GM23338 (cell line): ENCODE measurements around the gene HOXD1. TPM values are rescaled to one million over a fixed set of nuclear protein-coding genes. Genes with fewer than 3 reads are reported as not detected.

ENCODE experiments used
- ATAC-seq: fragments of 200-7000 bp; cut with Tn5 transposase; 3 replicates; pipeline ENCODE4 v1.9.1; 2020
- DNase-seq: peaks from one replicate; pipeline ENCODE4 v3.0.0-alpha.2; 2015; ENCODE audit warnings: low spot score
- H2AFZ ChIP-seq: fragments of 200-600 bp; sonication (generic); 2 replicates; pipeline ENCODE4 v1.8.0; 2016; ENCODE audit warnings: antibody characterized with exemption, mild to moderate bottlenecking, moderate library complexity
- H3F3A ChIP-seq: fragments of 200-600 bp; sonication (generic); replicated peaks from 2 replicates; pipeline ENCODE4 v1.8.0; 2017; ENCODE audit warnings: antibody characterized with exemption, mixed run types, low read depth
- H3K27ac ChIP-seq: fragments of 200-600 bp; sonication (generic); 2 replicates; pipeline ENCODE4 v1.6.1; 2016; ENCODE audit warnings: low read depth
- H3K27me3 ChIP-seq: fragments of 200-600 bp; sonication (generic); 2 replicates; pipeline ENCODE4 v1.8.0; 2016; ENCODE audit warnings: mild to moderate bottlenecking, mixed run types, moderate library complexity; ENCODE audit not compliant: insufficient read depth
- H3K36me3 ChIP-seq: fragments of 200-600 bp; sonication (generic); 2 replicates; pipeline ENCODE4 v1.8.0; 2016; ENCODE audit warnings: mild to moderate bottlenecking; ENCODE audit not compliant: insufficient read depth
- H3K4me1 ChIP-seq: fragments of 200-600 bp; sonication (generic); 2 replicates; pipeline ENCODE4 v1.8.0; 2016; ENCODE audit warnings: mild to moderate bottlenecking, moderate library complexity; ENCODE audit not compliant: insufficient read depth
- H3K4me2 ChIP-seq: fragments of 200-600 bp; sonication (generic); 2 replicates; pipeline ENCODE4 v1.7.1; 2017; ENCODE audit warnings: mixed run types
- H3K4me3 ChIP-seq: fragments of 200-600 bp; sonication (generic); 2 replicates; pipeline ENCODE4 v1.6.1; 2016; ENCODE audit warnings: mixed run types
- H3K79me2 ChIP-seq: fragments of 200-600 bp; sonication (generic); replicated peaks from 2 replicates; pipeline ENCODE4 v1.8.0; 2017; ENCODE audit warnings: mild to moderate bottlenecking; ENCODE audit not compliant: insufficient read depth
- H3K9me2 ChIP-seq: fragments of 200-600 bp; sonication (generic); 2 replicates; pipeline ENCODE4 v1.8.0; 2017; ENCODE audit not compliant: insufficient read depth
- H4K20me1 ChIP-seq: fragments of 200-600 bp; sonication (generic); replicated peaks from 2 replicates; pipeline ENCODE4 v1.8.0; 2017; ENCODE audit warnings: mild to moderate bottlenecking; ENCODE audit not compliant: insufficient read depth
- H3K27ac Mint-ChIP-seq: 2 replicates; pipeline ENCODE4 v1.8.0; 2020; ENCODE audit warnings: inconsistent platforms, mild to moderate bottlenecking, moderate library complexity, mixed read lengths
- H3K27me3 Mint-ChIP-seq: 3 replicates; pipeline ENCODE4 v1.8.0; 2022; ENCODE audit warnings: low read depth, mild to moderate bottlenecking, moderate library complexity, mixed read lengths, inconsistent platforms; ENCODE audit not compliant: insufficient read depth, poor library complexity
- H3K36me3 Mint-ChIP-seq: 3 replicates; pipeline ENCODE4 v1.8.0; 2021; ENCODE audit warnings: low read depth, mild to moderate bottlenecking, inconsistent platforms, moderate library complexity, mixed read lengths
- H3K4me1 Mint-ChIP-seq: 3 replicates; pipeline ENCODE4 v1.8.0; 2020; ENCODE audit warnings: mild to moderate bottlenecking, inconsistent platforms, mixed read lengths
- H3K4me3 Mint-ChIP-seq: 3 replicates; pipeline ENCODE4 v1.8.0; 2021; ENCODE audit warnings: moderate library complexity, mild to moderate bottlenecking, inconsistent platforms, mixed read lengths
- H3K9me3 Mint-ChIP-seq: 3 replicates; pipeline ENCODE4 v1.8.0; 2020; ENCODE audit warnings: moderate library complexity, mild to moderate bottlenecking, inconsistent platforms, mixed read lengths
- CREB1 ChIP-seq: fragments of 250-450 bp; sonication (Bioruptor Pico); IDR thresholded peaks from 2 replicates; pipeline ENCODE4 v1.5.0; 2020; ENCODE audit warnings: low read depth, mild to moderate bottlenecking, moderate library complexity
- EZH2 ChIP-seq: fragments of 200-600 bp; sonication (generic); IDR thresholded peaks from one replicate; pipeline ENCODE4 v1.8.0; 2017; ENCODE audit warnings: antibody characterized with exemption, mild to moderate bottlenecking, low read depth; ENCODE audit not compliant: unreplicated experiment
- EZH2phosphoT487 ChIP-seq: fragments of 200-600 bp; sonication (generic); IDR thresholded peaks from one replicate; pipeline ENCODE4 v1.8.1; 2018; ENCODE audit warnings: antibody characterized with exemption; ENCODE audit not compliant: unreplicated experiment
- JUNB ChIP-seq: IDR thresholded peaks from one replicate; pipeline ENCODE4 v1.6.1; 2016; ENCODE audit warnings: antibody characterized with exemption; ENCODE audit not compliant: unreplicated experiment
- POLR2AphosphoS5 ChIP-seq: IDR thresholded peaks from 2 replicates; pipeline ENCODE4 v1.6.1; 2016; ENCODE audit warnings: antibody characterized with exemption, low read depth
- STAT1 ChIP-seq: IDR thresholded peaks from one replicate; pipeline ENCODE4 v1.6.1; 2016; ENCODE audit warnings: antibody characterized with exemption; ENCODE audit not compliant: unreplicated experiment
- ZNF114 ChIP-seq: fragments of 250-450 bp; sonication (Bioruptor Pico); IDR thresholded peaks from 2 replicates; pipeline ENCODE4 v1.5.0; 2020; ENCODE audit warnings: mild to moderate bottlenecking, moderate library complexity
- ZNF331 ChIP-seq: fragments of 250-450 bp; sonication (Bioruptor Pico); IDR thresholded peaks from 2 replicates; pipeline ENCODE4 v1.5.0; 2020; ENCODE audit warnings: low read depth, mild to moderate bottlenecking, moderate library complexity
- polyA plus RNA-seq: library from polyadenylated mRNA; unstranded; fragments of >200 nt; fragmentation: Nextera tagmentation; extraction: Ambion mirVana; gene quantifications from 2 replicates; pipeline ENCODE4 v1.2.1, GENCODE V29; 2016
- total RNA-seq: library from RNA; depleted of rRNA; stranded (reverse); fragments of >200 nt; shearing (Covaris generic); gene quantifications from 2 replicates; pipeline ENCODE4 v1.2.3, GENCODE V29; 2014
- TF ChIP-seq, protein P1 (sequence below), 2 experiments: fragments of 200-600 bp in 1 of 2; sonication (generic) in 1 of 2; conservative IDR thresholded peaks; 2 replicates each; pipeline versions ENCODE4 v1.5.1 to v1.6.1; 2016 to 2017; ENCODE audit warnings: antibody characterized with exemption in 2 of 2, low read depth in 2 of 2, mild to moderate bottlenecking in 2 of 2, moderate library complexity in 1 of 2
- TF ChIP-seq, protein P2 (sequence below): IDR thresholded peaks from 2 replicates; pipeline ENCODE4 v1.6.1; 2016; ENCODE audit warnings: antibody characterized with exemption
- TF ChIP-seq, protein P3 (sequence below): IDR thresholded peaks from one replicate; pipeline ENCODE4 v1.6.1; 2018; ENCODE audit warnings: antibody characterized with exemption; ENCODE audit not compliant: unreplicated experiment
- TF ChIP-seq, protein P4 (sequence below): fragments of 250-450 bp; sonication (Bioruptor Pico); IDR thresholded peaks from 2 replicates; pipeline ENCODE4 v1.5.0; 2020; ENCODE audit warnings: mild to moderate bottlenecking, moderate library complexity

Gene HOXD1
- total and polyA plus RNA-seq, 2 experiments from 2014 or later = not detected

DNA sequence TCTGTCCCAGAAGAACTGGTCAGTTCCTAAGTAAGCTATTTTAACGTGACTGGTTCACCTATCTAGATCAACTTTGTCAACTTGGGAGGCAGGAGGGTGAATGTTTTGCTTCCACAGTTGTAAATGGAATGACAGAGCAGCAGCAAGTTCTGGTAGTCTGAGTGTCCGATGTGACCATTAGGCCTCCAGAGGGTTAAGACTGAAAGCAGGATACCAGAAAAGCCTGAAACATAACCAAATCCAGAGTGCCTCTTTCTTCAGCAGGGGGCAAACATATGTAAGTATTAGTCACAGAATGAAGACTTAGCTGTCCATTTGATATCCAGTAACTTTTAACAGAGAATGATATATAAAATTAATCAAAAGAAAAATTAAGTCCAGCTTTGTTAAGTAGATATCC lies 22.2 kb upstream of the HOXD1 start:
- ATAC-seq = no peak
- peaks cover 48% of the 10 kb centered on the region for H3K4me1 ChIP-seq
- Mint-ChIP-seq H3K27ac (no peak overlapping the region), H3K9me3 (peaks cover 7% of the 10 kb centered on the region; the same call in 1 of the 3 replicates), H3K4me1 (peaks cover 36% of the 10 kb centered on the region), H3K27me3 (peaks cover 100% of the 10 kb centered on the region), H3K36me3 (no peaks in the 10 kb centered on the region), H3K4me3 (no peak overlapping the region)
- H2AFZ ChIP-seq = no peak overlapping the region
- peaks cover 19% of the 10 kb centered on the region for H3F3A ChIP-seq
- H4K20me1 ChIP-seq = peaks cover 59% of the 10 kb centered on the region
- no peak overlapping the region for H3K4me2 ChIP-seq
- H3K36me3 ChIP-seq = no peaks in the 10 kb centered on the region; the same call in 1 of the 2 replicates
- H3K9me2 ChIP-seq = no peaks in the 10 kb centered on the region
- H3K27ac ChIP-seq = no peak overlapping the region
- H3K4me3 ChIP-seq = no peak overlapping the region
- no peak for DNase-seq
- TF ChIP-seq, protein P1, sequence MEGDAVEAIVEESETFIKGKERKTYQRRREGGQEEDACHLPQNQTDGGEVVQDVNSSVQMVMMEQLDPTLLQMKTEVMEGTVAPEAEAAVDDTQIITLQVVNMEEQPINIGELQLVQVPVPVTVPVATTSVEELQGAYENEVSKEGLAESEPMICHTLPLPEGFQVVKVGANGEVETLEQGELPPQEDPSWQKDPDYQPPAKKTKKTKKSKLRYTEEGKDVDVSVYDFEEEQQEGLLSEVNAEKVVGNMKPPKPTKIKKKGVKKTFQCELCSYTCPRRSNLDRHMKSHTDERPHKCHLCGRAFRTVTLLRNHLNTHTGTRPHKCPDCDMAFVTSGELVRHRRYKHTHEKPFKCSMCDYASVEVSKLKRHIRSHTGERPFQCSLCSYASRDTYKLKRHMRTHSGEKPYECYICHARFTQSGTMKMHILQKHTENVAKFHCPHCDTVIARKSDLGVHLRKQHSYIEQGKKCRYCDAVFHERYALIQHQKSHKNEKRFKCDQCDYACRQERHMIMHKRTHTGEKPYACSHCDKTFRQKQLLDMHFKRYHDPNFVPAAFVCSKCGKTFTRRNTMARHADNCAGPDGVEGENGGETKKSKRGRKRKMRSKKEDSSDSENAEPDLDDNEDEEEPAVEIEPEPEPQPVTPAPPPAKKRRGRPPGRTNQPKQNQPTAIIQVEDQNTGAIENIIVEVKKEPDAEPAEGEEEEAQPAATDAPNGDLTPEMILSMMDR (conservative IDR thresholded peaks at IDR 0.05; ENCODE audit: low read depth in 2 of 2) = no peak
- TF ChIP-seq EZH2phosphoT487 = no peak
- TF ChIP-seq, protein P2, sequence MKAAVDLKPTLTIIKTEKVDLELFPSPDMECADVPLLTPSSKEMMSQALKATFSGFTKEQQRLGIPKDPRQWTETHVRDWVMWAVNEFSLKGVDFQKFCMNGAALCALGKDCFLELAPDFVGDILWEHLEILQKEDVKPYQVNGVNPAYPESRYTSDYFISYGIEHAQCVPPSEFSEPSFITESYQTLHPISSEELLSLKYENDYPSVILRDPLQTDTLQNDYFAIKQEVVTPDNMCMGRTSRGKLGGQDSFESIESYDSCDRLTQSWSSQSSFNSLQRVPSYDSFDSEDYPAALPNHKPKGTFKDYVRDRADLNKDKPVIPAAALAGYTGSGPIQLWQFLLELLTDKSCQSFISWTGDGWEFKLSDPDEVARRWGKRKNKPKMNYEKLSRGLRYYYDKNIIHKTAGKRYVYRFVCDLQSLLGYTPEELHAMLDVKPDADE = no peak
- no peak for TF ChIP-seq JUNB
- no peak for TF ChIP-seq ZNF331 (CRISPR knock-in tag)
- TF ChIP-seq POLR2AphosphoS5 = no peak
- TF ChIP-seq ZNF114 = no peak
- TF ChIP-seq EZH2 = no peak
- TF ChIP-seq STAT1 = no peak
- TF ChIP-seq, protein P3, sequence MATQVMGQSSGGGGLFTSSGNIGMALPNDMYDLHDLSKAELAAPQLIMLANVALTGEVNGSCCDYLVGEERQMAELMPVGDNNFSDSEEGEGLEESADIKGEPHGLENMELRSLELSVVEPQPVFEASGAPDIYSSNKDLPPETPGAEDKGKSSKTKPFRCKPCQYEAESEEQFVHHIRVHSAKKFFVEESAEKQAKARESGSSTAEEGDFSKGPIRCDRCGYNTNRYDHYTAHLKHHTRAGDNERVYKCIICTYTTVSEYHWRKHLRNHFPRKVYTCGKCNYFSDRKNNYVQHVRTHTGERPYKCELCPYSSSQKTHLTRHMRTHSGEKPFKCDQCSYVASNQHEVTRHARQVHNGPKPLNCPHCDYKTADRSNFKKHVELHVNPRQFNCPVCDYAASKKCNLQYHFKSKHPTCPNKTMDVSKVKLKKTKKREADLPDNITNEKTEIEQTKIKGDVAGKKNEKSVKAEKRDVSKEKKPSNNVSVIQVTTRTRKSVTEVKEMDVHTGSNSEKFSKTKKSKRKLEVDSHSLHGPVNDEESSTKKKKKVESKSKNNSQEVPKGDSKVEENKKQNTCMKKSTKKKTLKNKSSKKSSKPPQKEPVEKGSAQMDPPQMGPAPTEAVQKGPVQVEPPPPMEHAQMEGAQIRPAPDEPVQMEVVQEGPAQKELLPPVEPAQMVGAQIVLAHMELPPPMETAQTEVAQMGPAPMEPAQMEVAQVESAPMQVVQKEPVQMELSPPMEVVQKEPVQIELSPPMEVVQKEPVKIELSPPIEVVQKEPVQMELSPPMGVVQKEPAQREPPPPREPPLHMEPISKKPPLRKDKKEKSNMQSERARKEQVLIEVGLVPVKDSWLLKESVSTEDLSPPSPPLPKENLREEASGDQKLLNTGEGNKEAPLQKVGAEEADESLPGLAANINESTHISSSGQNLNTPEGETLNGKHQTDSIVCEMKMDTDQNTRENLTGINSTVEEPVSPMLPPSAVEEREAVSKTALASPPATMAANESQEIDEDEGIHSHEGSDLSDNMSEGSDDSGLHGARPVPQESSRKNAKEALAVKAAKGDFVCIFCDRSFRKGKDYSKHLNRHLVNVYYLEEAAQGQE = no peak
- no peak for TF ChIP-seq CREB1 (CRISPR knock-in tag)
- TF ChIP-seq, protein P4, sequence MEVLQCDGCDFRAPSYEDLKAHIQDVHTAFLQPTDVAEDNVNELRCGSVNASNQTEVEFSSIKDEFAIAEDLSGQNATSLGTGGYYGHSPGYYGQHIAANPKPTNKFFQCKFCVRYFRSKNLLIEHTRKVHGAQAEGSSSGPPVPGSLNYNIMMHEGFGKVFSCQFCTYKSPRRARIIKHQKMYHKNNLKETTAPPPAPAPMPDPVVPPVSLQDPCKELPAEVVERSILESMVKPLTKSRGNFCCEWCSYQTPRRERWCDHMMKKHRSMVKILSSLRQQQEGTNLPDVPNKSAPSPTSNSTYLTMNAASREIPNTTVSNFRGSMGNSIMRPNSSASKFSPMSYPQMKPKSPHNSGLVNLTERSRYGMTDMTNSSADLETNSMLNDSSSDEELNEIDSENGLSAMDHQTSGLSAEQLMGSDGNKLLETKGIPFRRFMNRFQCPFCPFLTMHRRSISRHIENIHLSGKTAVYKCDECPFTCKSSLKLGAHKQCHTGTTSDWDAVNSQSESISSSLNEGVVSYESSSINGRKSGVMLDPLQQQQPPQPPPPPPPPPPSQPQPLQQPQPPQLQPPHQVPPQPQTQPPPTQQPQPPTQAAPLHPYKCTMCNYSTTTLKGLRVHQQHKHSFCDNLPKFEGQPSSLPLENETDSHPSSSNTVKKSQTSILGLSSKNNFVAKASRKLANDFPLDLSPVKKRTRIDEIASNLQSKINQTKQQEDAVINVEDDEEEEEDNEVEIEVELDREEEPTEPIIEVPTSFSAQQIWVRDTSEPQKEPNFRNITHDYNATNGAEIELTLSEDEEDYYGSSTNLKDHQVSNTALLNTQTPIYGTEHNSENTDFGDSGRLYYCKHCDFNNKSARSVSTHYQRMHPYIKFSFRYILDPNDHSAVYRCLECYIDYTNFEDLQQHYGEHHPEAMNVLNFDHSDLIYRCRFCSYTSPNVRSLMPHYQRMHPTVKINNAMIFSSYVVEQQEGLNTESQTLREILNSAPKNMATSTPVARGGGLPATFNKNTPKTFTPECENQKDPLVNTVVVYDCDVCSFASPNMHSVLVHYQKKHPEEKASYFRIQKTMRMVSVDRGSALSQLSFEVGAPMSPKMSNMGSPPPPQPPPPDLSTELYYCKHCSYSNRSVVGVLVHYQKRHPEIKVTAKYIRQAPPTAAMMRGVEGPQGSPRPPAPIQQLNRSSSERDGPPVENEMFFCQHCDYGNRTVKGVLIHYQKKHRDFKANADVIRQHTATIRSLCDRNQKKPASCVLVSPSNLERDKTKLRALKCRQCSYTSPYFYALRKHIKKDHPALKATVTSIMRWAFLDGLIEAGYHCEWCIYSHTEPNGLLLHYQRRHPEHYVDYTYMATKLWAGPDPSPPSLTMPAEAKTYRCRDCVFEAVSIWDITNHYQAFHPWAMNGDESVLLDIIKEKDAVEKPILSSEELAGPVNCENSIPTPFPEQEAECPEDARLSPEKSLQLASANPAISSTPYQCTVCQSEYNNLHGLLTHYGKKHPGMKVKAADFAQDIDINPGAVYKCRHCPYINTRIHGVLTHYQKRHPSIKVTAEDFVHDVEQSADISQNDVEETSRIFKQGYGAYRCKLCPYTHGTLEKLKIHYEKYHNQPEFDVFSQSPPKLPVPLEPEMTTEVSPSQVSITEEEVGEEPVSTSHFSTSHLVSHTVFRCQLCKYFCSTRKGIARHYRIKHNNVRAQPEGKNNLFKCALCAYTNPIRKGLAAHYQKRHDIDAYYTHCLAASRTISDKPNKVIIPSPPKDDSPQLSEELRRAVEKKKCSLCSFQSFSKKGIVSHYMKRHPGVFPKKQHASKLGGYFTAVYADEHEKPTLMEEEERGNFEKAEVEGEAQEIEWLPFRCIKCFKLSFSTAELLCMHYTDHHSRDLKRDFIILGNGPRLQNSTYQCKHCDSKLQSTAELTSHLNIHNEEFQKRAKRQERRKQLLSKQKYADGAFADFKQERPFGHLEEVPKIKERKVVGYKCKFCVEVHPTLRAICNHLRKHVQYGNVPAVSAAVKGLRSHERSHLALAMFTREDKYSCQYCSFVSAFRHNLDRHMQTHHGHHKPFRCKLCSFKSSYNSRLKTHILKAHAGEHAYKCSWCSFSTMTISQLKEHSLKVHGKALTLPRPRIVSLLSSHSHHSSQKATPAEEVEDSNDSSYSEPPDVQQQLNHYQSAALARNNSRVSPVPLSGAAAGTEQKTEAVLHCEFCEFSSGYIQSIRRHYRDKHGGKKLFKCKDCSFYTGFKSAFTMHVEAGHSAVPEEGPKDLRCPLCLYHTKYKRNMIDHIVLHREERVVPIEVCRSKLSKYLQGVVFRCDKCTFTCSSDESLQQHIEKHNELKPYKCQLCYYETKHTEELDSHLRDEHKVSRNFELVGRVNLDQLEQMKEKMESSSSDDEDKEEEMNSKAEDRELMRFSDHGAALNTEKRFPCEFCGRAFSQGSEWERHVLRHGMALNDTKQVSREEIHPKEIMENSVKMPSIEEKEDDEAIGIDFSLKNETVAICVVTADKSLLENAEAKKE (CRISPR knock-in tag) = no peak
- no peaks in the 10 kb centered on the region for H3K79me2 ChIP-seq
- H3K27me3 ChIP-seq = peaks cover 100% of the 10 kb centered on the region
